Nephron progenitor cell (in vitro differentiated cells): ENCODE data around the gene ARMC5.

Experiments
- DNase-seq: peaks from one replicate; pipeline ENCODE4 v3.0.0; 2021
- H3K27ac Mint-ChIP-seq: 2 replicates; pipeline ENCODE4 v1.8.0; 2021; ENCODE audit warnings: mild to moderate bottlenecking, moderate library complexity, mixed read lengths
- H3K27me3 Mint-ChIP-seq: 2 replicates; pipeline ENCODE4 v1.8.0; 2021; ENCODE audit warnings: mild to moderate bottlenecking, low read depth, mixed read lengths; ENCODE audit not compliant: poor library complexity
- H3K36me3 Mint-ChIP-seq: 2 replicates; pipeline ENCODE4 v1.8.0; 2021; ENCODE audit warnings: low read depth, mixed read lengths
- H3K4me1 Mint-ChIP-seq: 2 replicates; pipeline ENCODE4 v1.8.0; 2021; ENCODE audit warnings: mixed read lengths
- H3K4me3 Mint-ChIP-seq: 2 replicates; pipeline ENCODE4 v1.8.0; 2021; ENCODE audit warnings: mild to moderate bottlenecking, moderate library complexity, mixed read lengths
- H3K9me3 Mint-ChIP-seq: 2 replicates; pipeline ENCODE4 v1.8.0; 2021; ENCODE audit warnings: mild to moderate bottlenecking, moderate library complexity, mixed read lengths
- TF ChIP-seq, protein P1 (sequence below): fragments of 200-600 bp; sonication (generic); IDR thresholded peaks from 2 replicates; pipeline ENCODE4 v1.5.0; 2021; ENCODE audit warnings: antibody characterized with exemption

The ARMC5 gene

DNA sequence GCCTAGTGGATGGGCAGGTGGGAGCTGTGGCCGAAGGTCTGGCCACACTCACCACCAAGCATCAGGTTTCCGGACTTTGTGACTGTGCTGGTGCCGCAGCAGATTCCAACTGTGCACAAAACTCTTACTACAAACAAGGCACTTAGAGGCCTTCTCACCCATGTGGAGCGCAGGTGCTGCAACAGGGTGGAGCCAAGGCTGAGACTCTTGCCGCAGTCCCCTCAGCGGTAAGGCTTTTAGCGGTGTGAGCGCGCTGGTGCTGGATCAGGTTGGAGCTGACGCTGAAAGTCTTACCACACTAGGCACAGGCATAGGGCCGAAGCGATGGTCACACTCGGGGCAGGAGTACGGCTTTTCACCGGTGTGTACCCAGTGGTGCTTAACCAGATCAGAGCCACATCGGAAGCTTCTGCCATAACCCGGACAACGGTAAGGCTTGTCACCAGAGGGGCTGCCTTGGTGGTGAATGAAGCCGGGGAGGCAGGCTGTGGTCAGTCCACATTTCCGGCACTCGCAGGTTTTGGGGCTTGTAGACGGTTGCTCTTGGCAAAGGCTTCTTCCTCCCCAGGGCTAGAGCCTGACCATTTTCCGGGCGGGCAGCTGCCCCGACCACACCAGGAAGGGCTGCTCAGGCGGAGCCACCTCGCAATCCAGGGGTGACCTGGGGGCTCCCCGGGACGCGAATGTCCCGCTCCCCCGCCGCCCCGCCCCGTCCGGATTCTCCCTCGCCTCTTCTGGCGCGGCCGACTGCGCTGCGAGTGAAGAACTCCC lies 1.0 kb upstream of the ARMC5 start:
- TF ChIP-seq, protein P1, sequence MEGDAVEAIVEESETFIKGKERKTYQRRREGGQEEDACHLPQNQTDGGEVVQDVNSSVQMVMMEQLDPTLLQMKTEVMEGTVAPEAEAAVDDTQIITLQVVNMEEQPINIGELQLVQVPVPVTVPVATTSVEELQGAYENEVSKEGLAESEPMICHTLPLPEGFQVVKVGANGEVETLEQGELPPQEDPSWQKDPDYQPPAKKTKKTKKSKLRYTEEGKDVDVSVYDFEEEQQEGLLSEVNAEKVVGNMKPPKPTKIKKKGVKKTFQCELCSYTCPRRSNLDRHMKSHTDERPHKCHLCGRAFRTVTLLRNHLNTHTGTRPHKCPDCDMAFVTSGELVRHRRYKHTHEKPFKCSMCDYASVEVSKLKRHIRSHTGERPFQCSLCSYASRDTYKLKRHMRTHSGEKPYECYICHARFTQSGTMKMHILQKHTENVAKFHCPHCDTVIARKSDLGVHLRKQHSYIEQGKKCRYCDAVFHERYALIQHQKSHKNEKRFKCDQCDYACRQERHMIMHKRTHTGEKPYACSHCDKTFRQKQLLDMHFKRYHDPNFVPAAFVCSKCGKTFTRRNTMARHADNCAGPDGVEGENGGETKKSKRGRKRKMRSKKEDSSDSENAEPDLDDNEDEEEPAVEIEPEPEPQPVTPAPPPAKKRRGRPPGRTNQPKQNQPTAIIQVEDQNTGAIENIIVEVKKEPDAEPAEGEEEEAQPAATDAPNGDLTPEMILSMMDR, result peak; percentile 1
- Mint-ChIP-seq H3K27me3 (no peaks in the 10 kb centered on the region), H3K4me1 (peaks cover 61% of the 10 kb centered on the region), H3K4me3 (peak overlapping the region; percentile 89), H3K9me3 (no peaks in the 10 kb centered on the region), H3K27ac (peak overlapping the region; percentile 97), H3K36me3 (no peaks in the 10 kb centered on the region)
- peak; percentile 57 for DNase-seq

DNA sequence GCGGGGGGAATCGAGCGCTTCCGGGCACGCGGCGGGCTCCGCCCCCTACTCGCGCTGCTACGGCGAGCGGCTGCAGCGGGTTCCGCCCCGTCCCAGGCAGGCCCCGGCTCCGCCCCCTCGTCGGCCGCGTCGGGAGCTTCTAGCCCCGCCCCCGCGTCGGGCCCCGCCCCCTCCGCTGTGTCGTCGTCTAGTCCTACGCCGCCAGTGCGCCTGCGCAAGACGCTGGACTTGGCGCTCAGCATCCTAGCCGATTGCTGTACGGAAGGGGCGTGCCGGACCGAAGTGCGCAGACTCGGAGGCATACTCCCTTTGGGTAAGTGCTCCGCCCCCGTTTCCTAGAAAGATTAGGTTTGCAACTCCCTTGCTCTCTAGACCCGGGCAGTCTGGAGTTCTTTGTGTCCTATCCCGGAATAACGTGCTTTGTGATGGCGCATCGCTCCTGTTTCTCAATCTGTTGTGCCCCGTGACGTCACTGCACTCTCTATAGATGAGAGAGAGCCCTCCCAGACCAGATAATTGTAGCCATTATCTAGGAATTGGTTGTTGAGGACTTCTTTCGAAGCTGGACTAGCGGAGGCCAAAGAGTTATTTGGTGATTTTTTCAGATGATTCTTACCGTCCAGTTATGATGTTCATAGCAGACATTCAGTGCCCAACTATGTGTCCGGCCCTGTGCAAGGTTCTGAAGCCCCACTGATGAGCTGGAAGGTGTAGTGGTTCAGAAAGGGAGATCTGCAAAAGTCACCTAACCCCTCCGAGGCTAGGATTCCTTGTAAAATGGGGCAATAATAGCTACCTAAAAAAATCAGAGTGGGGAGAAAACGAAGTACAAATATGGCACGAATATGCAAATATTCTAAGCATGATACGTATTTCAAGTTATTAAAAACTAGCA lies 633 bp downstream of the ARMC5 start:
- peaks cover 45% of the 10 kb centered on the region for H3K4me1 Mint-ChIP-seq
- no peaks in the 10 kb centered on the region for H3K27me3 Mint-ChIP-seq
- peak overlapping the region; percentile 98 for H3K27ac Mint-ChIP-seq
- DNase-seq, result peak; percentile 100
- peak overlapping the region; percentile 89 for H3K4me3 Mint-ChIP-seq
- peaks cover 8% of the 10 kb centered on the region for H3K36me3 Mint-ChIP-seq
- TF ChIP-seq, protein P1, result no peak
- H3K9me3 Mint-ChIP-seq, result no peaks in the 10 kb centered on the region

DNA sequence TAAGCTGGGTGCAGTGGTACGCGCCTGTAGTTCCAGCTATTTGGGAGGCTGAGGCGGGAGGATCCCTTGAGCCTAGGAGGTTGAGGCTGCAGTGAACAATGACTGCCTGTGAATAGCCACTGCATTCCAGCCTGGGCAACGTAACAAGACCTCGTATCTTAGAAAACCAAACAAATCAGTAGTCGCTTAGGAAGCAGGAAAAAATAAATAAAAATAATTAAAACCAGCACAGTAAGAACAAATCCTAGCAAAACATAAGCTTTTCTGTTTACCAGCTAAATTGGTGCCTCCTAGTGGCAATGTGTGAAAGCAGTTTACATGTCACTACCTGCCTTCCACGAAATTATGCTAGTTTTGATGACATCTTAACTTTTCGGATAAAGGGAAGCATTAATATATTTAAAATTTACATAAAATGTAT lies 1.3 kb downstream of the ARMC5 start:
- TF ChIP-seq, protein P1, result peak; percentile 59
- no peaks in the 10 kb centered on the region for H3K9me3 Mint-ChIP-seq
- peaks cover 14% of the 10 kb centered on the region for H3K36me3 Mint-ChIP-seq
- peak overlapping the region; percentile 89 for H3K4me3 Mint-ChIP-seq
- H3K27me3 Mint-ChIP-seq, result no peaks in the 10 kb centered on the region
- peak overlapping the region; percentile 97 for H3K27ac Mint-ChIP-seq
- no peak for DNase-seq
- H3K4me1 Mint-ChIP-seq, result peaks cover 38% of the 10 kb centered on the region

DNA sequence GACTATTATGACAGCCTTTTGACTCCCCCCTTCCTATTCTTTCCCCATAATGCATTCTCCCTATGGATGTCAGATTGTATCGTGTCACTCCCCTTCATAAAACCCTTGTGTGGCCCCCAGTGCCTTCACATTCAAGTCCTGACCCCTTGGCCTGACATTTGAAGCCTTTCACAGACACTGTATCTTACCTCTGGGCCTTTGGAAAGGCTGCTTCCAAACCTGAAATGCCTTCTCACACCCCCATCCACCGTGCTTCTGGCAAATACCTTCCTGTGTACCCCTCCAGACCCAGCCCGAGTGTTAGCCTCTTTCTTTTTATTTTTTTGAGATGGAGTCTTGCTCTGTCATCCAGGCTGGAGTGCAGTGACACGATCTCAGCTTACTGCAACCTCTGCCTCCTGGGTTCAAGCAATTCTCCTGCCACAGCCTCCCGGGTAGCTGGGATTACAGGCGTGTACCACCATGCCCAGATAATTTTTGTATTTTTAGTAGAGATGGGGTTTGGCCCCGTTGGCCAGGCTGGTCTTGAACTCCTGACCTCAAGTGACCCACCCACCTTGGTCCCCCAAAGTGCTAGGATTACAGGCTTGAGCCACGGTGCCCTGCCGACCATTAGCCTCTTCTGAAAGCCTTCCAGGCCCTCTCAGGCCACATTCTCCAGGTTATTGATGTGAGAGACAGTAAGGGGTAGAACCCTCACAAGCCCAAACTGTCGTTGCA lies 2.1 kb downstream of the ARMC5 start:
- peak overlapping the region; percentile 67 for H3K4me3 Mint-ChIP-seq
- H3K36me3 Mint-ChIP-seq, result peaks cover 15% of the 10 kb centered on the region
- TF ChIP-seq, protein P1, result no peak
- H3K4me1 Mint-ChIP-seq, result peaks cover 33% of the 10 kb centered on the region
- no peaks in the 10 kb centered on the region for H3K9me3 Mint-ChIP-seq
- DNase-seq, result no peak
- H3K27ac Mint-ChIP-seq, result no peak overlapping the region
- no peaks in the 10 kb centered on the region for H3K27me3 Mint-ChIP-seq

DNA sequence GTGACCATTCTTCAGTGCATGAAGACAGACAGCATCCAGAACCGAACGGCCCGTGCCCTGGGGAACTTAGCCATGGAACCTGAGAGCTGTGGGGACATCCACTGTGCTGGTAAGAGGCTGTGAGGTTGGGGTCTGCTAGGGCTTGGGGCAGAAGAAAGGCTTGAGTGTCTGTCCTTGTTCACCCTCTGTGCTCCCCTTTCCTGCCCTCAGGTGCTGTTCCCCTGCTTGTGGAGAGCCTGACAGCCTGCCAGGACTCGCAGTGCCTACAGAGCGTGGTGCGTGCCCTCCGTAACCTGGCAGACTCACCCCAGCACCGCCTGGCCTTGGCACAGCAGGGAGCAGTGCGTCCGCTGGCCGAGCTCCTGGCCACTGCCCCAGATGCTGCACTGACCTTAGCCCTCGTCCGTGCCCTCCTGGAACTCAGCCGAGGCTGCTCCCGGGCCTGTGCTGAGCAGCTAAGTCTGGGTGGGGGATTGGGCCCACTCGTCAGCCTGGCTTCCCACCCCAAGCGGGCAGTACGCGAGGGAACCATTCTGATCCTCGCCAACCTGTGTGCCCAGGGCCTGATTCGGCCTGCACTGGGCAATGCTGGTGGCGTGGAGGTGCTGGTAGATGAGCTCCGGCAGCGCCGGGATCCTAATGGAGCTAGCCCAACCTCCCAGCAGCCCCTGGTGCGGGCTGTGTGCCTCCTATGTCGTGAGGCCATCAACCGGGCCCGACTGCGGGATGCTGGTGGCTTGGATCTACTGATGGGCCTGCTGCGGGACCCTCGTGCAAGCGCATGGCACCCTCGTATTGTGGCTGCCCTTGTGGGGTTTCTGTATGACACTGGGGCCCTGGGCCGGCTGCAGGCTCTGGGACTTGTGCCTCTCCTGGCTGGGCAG lies 2.9 kb downstream of the ARMC5 start:
- no peak for DNase-seq
- peaks cover 21% of the 10 kb centered on the region for H3K36me3 Mint-ChIP-seq
- H3K4me3 Mint-ChIP-seq, result no peak overlapping the region

More for the DNA sequence above, 2.9 kb downstream of the ARMC5 start:
- Mint-ChIP-seq H3K4me1 (peaks cover 25% of the 10 kb centered on the region), H3K27ac (no peak overlapping the region), H3K27me3 (no peaks in the 10 kb centered on the region), H3K9me3 (no peaks in the 10 kb centered on the region)
- TF ChIP-seq, protein P1, result no peak
